Measurements from ENCODE around the gene HEPACAM2. TPM values are rescaled to one million over a fixed set of nuclear protein-coding genes. Genes with fewer than 3 reads are reported as not detected.
A peak's percentile ranks its signal among the peaks of the same experiment; 100 is the strongest.

HEPACAM2 gene
- total RNA-seq, 1 donor from 2014 or later = not detected

- H3K4me2 ChIP-seq (ENCODE audit: low read length) = peak overlapping the region; percentile 90
- FAIRE-seq (no peak), DNase-seq (ENCODE audit: low read depth) (no peak)
- peak overlapping the region; percentile 95 for H2AFZ ChIP-seq (ENCODE audit: low read depth, low read length)
- TF ChIP-seq EZH2 (IDR thresholded peaks at IDR 0.05; ENCODE audit: insufficient read depth, low read length) (no peak), CTCF (IDR thresholded peaks at IDR 0.05; ENCODE audit: insufficient read depth, low read depth, low read length) (no peak)
- H3K9me3 Mint-ChIP-seq (ENCODE audit: unreplicated experiment) = no peaks in the 10 kb centered on the region
- H3K4me1 Mint-ChIP-seq (ENCODE audit: low read depth, unreplicated experiment) = no peaks in the 10 kb centered on the region
- H3K9me3 ChIP-seq (ENCODE audit: insufficient read depth, low read depth, low read length) = no peaks in the 10 kb centered on the region
- H3K36me3 Mint-ChIP-seq (ENCODE audit: low read depth, unreplicated experiment) = no peaks in the 10 kb centered on the region
- peaks cover 6% of the 10 kb centered on the region for H4K20me1 ChIP-seq (ENCODE audit: insufficient read depth, low read length)
- H3K27me3 ChIP-seq (ENCODE audit: insufficient read depth, low read length) = no peaks in the 10 kb centered on the region
- H3K4me3 ChIP-seq (ENCODE audit: insufficient read depth, low read depth, low read length) = peak overlapping the region; percentile 95
- peaks cover 37% of the 10 kb centered on the region for H3K79me2 ChIP-seq (ENCODE audit: insufficient read depth, low read length)
- H3K4me3 Mint-ChIP-seq (ENCODE audit: unreplicated experiment) = peak overlapping the region; percentile 97
- H3K27ac ChIP-seq (ENCODE audit: low read depth, low read length) = peak overlapping the region; percentile 24
- peaks cover 3% of the 10 kb centered on the region for H3K4me1 ChIP-seq (ENCODE audit: insufficient read depth, low read length)
- H3K36me3 ChIP-seq (ENCODE audit: insufficient read depth, low read length) = no peaks in the 10 kb centered on the region
- H3K9ac ChIP-seq (ENCODE audit: low read length) = peak overlapping the region; percentile 82
- H3K27ac Mint-ChIP-seq (ENCODE audit: unreplicated experiment) = peak overlapping the region; percentile 86
- no peaks in the 10 kb centered on the region for H3K27me3 Mint-ChIP-seq (ENCODE audit: low read depth, unreplicated experiment)
Measured at GRCh38 chr7:93232673-93233018, 6.4 kb upstream of the HEPACAM2 start.

GRCh38 chr7:93231799-93232672, 5.8 kb upstream of the HEPACAM2 start, which contains the start of gene VPS50:
TSS of gene VPS50 (plus strand) at chr7:93232366. CDS start at chr7:93232468, 102 bp downstream.
- peak; percentile 88 for DNase-seq (ENCODE audit: low read depth)
- Mint-ChIP-seq H3K27me3 (ENCODE audit: low read depth, unreplicated experiment) (no peaks in the 10 kb centered on the region), H3K36me3 (ENCODE audit: low read depth, unreplicated experiment) (no peaks in the 10 kb centered on the region), H3K4me3 (ENCODE audit: unreplicated experiment) (peak within 1 kb of the TSS; percentile 97), H3K27ac (ENCODE audit: unreplicated experiment) (peak within 1 kb of the TSS; percentile 86), H3K9me3 (ENCODE audit: unreplicated experiment) (no peaks in the 10 kb centered on the region), H3K4me1 (ENCODE audit: low read depth, unreplicated experiment) (no peaks in the 10 kb centered on the region)
- peak; percentile 49 for FAIRE-seq
- no peaks in the 10 kb centered on the region for H3K9me3 ChIP-seq (ENCODE audit: insufficient read depth, low read depth, low read length)
- TF ChIP-seq EZH2 (IDR thresholded peaks at IDR 0.05; ENCODE audit: insufficient read depth, low read length) = no peak
- TF ChIP-seq CTCF (IDR thresholded peaks at IDR 0.05; ENCODE audit: insufficient read depth, low read depth, low read length) = no peak
- H3K4me2 ChIP-seq (ENCODE audit: low read length) = peak within 1 kb of the TSS; percentile 90
- H4K20me1 ChIP-seq (ENCODE audit: insufficient read depth, low read length) = peaks cover 6% of the 10 kb centered on the region
- H3K27me3 ChIP-seq (ENCODE audit: insufficient read depth, low read length) = peaks cover 4% of the 10 kb centered on the region
- peak within 1 kb of the TSS; percentile 95 for H2AFZ ChIP-seq (ENCODE audit: low read depth, low read length)
- H3K36me3 ChIP-seq (ENCODE audit: insufficient read depth, low read length) = no peaks in the 10 kb centered on the region
- peaks cover 37% of the 10 kb centered on the region for H3K79me2 ChIP-seq (ENCODE audit: insufficient read depth, low read length)
- peak within 1 kb of the TSS; percentile 95 for H3K4me3 ChIP-seq (ENCODE audit: insufficient read depth, low read depth, low read length)
- peak within 1 kb of the TSS; percentile 82 for H3K9ac ChIP-seq (ENCODE audit: low read length)
- peaks cover 3% of the 10 kb centered on the region for H3K4me1 ChIP-seq (ENCODE audit: insufficient read depth, low read length)
- H3K27ac ChIP-seq (ENCODE audit: low read depth, low read length) = peak within 1 kb of the TSS; percentile 24

GRCh38 chr7:93231259-93231658, 5.0 kb upstream of the HEPACAM2 start:
- H3K27ac ChIP-seq (ENCODE audit: low read depth, low read length) = no peak overlapping the region
- H3K9me3 ChIP-seq (ENCODE audit: insufficient read depth, low read depth, low read length) = no peaks in the 10 kb centered on the region
- Mint-ChIP-seq H3K4me1 (ENCODE audit: low read depth, unreplicated experiment) (no peaks in the 10 kb centered on the region), H3K36me3 (ENCODE audit: low read depth, unreplicated experiment) (no peaks in the 10 kb centered on the region), H3K9me3 (ENCODE audit: unreplicated experiment) (no peaks in the 10 kb centered on the region), H3K4me3 (ENCODE audit: unreplicated experiment) (peak overlapping the region; percentile 97), H3K27ac (ENCODE audit: unreplicated experiment) (no peak overlapping the region), H3K27me3 (ENCODE audit: low read depth, unreplicated experiment) (no peaks in the 10 kb centered on the region)
- TF ChIP-seq CTCF (IDR thresholded peaks at IDR 0.05; ENCODE audit: insufficient read depth, low read depth, low read length) (no peak), EZH2 (IDR thresholded peaks at IDR 0.05; ENCODE audit: insufficient read depth, low read length) (no peak)
- H3K4me3 ChIP-seq (ENCODE audit: insufficient read depth, low read depth, low read length) = peak overlapping the region; percentile 95
- peaks cover 6% of the 10 kb centered on the region for H4K20me1 ChIP-seq (ENCODE audit: insufficient read depth, low read length)
- DNase-seq (ENCODE audit: low read depth) (no peak), FAIRE-seq (no peak)
- H3K27me3 ChIP-seq (ENCODE audit: insufficient read depth, low read length) = peaks cover 9% of the 10 kb centered on the region
- peaks cover 3% of the 10 kb centered on the region for H3K4me1 ChIP-seq (ENCODE audit: insufficient read depth, low read length)
- H3K36me3 ChIP-seq (ENCODE audit: insufficient read depth, low read length) = no peaks in the 10 kb centered on the region
- H3K79me2 ChIP-seq (ENCODE audit: insufficient read depth, low read length) = peaks cover 37% of the 10 kb centered on the region
- peak overlapping the region; percentile 90 for H3K4me2 ChIP-seq (ENCODE audit: low read length)
- peak overlapping the region; percentile 82 for H3K9ac ChIP-seq (ENCODE audit: low read length)
- H2AFZ ChIP-seq (ENCODE audit: low read depth, low read length) = peak overlapping the region; percentile 95

Measured in astrocyte (in vitro differentiated cells and primary cell).